Measurements from ENCODE around the gene HLA-DOA. TPM values are rescaled to one million over a fixed set of nuclear protein-coding genes. Genes with fewer than 3 reads are reported as not detected.

The HLA-DOA gene
- total and polyA plus RNA-seq, 10 of the 15 experiments (the other 5 are each of a cell fraction or from before 2014, with no cell fraction given), result 8.8 to 108 (median 58.3) TPM

GRCh38 chr6:33053230-33053629 is 43.8 kb upstream of the HLA-DOA start:
- ChIA-PET CTCF (interaction anchor here (1.2 kb wide), 1 partner anchor 59 kb away, joined by 3 read pairs; no protein-coding TSS in a partner anchor), SMC1A (ENCODE audit: uncharacterized antibody, unreplicated experiment) (interaction anchor here (1.6 to 1.9 kb wide), 3 partner anchors 12 to 25 kb away, joined by 3 to 6 read pairs (median 5); partner anchors contain the start of gene HLA-DPB1), RAD21 (ENCODE audit: unreplicated experiment) (no interaction called here), POLR2A (interaction anchor here (0.6 kb wide), 1 partner anchor 1250 kb away, joined by 3 read pairs; no protein-coding TSS in a partner anchor)
- TF ChIP-seq SPI1 (IDR thresholded peaks at IDR 0.05; ENCODE audit: borderline replicate concordance, insufficient read depth, low read depth, low read length) (no peak), CREM (IDR thresholded peaks at IDR 0.05; ENCODE audit: low read depth) (no peak), KDM1A (IDR thresholded peaks at IDR 0.05; ENCODE audit: borderline replicate concordance) (no peak), PKNOX1 (IDR thresholded peaks at IDR 0.05) (no peak), CHD4 (IDR thresholded peaks at IDR 0.05) (no peak), HCFC1 (IDR thresholded peaks at IDR 0.05; ENCODE audit: low read length) (no peak), ATF7 (IDR thresholded peaks at IDR 0.05; ENCODE audit: low read depth) (no peak), SMAD1 (IDR thresholded peaks at IDR 0.05; ENCODE audit: low read depth, partially characterized antibody) (no peak), PRDM15 (CRISPR knock-in tag; IDR thresholded peaks at IDR 0.05) (no peak), FOXM1 (IDR thresholded peaks at IDR 0.05; ENCODE audit: low read depth, low read length) (no peak), ZZZ3 (IDR thresholded peaks at IDR 0.05; ENCODE audit: control insufficient read depth, insufficient read length, low read depth) (no peak), DPF2 (IDR thresholded peaks at IDR 0.05) (no peak), NR2C1 (IDR thresholded peaks at IDR 0.05) (no peak), EED (IDR thresholded peaks at IDR 0.05; ENCODE audit: low read depth) (no peak), POLR2AphosphoS5 (IDR thresholded peaks at IDR 0.05; ENCODE audit: low read length) (no peak), YY1 (IDR thresholded peaks at IDR 0.05; ENCODE audit: low read depth, low read length) (no peak), MLLT1 (IDR thresholded peaks at IDR 0.05) (no peak)
- no peaks in the 10 kb centered on the region for H4K20me1 ChIP-seq (ENCODE audit: control insufficient read depth, insufficient read depth)
- DNase-seq (ENCODE audit: low read depth, low spot score) (no peak), ATAC-seq (no peak), FAIRE-seq (no peak)
- H3K27ac ChIP-seq (ENCODE audit: control insufficient read depth, insufficient read depth), result no peak overlapping the region
- H3K4me3 ChIP-seq, result no peak overlapping the region
- no TSS peak for BruUV-seq (replicated peaks)
- H3K36me3 ChIP-seq (ENCODE audit: control insufficient read depth in 2 of 2, insufficient read depth in 2 of 2, low read length in 1 of 2), result no peaks in the 10 kb centered on the region
- no peak overlapping the region for H3K9ac ChIP-seq (ENCODE audit: control insufficient read depth, insufficient read depth, low read length)
- no peaks in the 10 kb centered on the region for H3K9me3 ChIP-seq (replicated peaks; ENCODE audit: control insufficient read depth, insufficient read depth, low read length)
- H3K27me3 ChIP-seq (replicated peaks in 1 of 2; ENCODE audit: control insufficient read depth in 2 of 2, insufficient read depth in 2 of 2, low read length in 1 of 2), result no peaks in the 10 kb centered on the region
- H2AFZ ChIP-seq (ENCODE audit: control insufficient read depth, low read depth, low read length), result no peak overlapping the region
- H3K4me2 ChIP-seq (ENCODE audit: control insufficient read depth, insufficient read depth), result no peak overlapping the region
- intact Hi-C loops (cut with micrococcal nuclease; ENCODE audit: unreplicated experiment) (no loop called here), in situ Hi-C loops (cut with MboI) (loop anchor here (25.0 kb wide), 1 partner anchor 1609 kb away; no protein-coding TSS in a partner anchor)
- H3K79me2 ChIP-seq (ENCODE audit: control insufficient read depth, insufficient read depth, low read length), result no peaks in the 10 kb centered on the region
- peaks cover 8% of the 10 kb centered on the region for H3K4me1 ChIP-seq (ENCODE audit: control insufficient read depth, insufficient read depth, low read length)
- 74% methylated on average over 4 of the region's 4 CpGs for WGBS (ENCODE audit: insufficient coverage, insufficient replicate concordance, low lambda C conversion rate, missing lambda C conversion rate)
